ENCODE data around the gene AUTS2. TPM values are rescaled to one million over a fixed set of nuclear protein-coding genes. Genes with fewer than 3 reads are reported as not detected.

The AUTS2 gene
- total and polyA plus RNA-seq, 9 of the 15 experiments (the other 6 are each of a cell fraction or from before 2014, with no cell fraction given) = 0.58 TPM; not detected in 8

GRCh38 chr7:70113536-70113935, 515.3 kb downstream of the AUTS2 start:
- Histone ChIP-seq H3K4me1 (replicated peaks in 1 of 2; ENCODE audit: control insufficient read depth in 2 of 2, insufficient read depth in 2 of 2, low read length in 2 of 2) (no peaks in the 10 kb centered on the region), H3K36me3 (ENCODE audit: control insufficient read depth, insufficient read depth, low read length) (no peaks in the 10 kb centered on the region), H3K9ac (ENCODE audit: insufficient read depth in 1 of 2, low read depth in 2 of 2, low read length in 2 of 2) (no peak overlapping the region), H4K20me1 (replicated peaks; ENCODE audit: control insufficient read depth, insufficient read depth, low read length) (no peaks in the 10 kb centered on the region), H3K27ac (ENCODE audit: extremely low read depth, low read depth, low read length) (no peak overlapping the region), H3K9me3 (replicated peaks; ENCODE audit: control insufficient read depth, insufficient read depth, low read depth, low read length) (no peaks in the 10 kb centered on the region), H3K9me1 (ENCODE audit: control insufficient read depth, insufficient read depth, low read length) (no peaks in the 10 kb centered on the region), H3K27me3 (ENCODE audit: control insufficient read depth in 2 of 2, insufficient read depth in 2 of 2, low read length in 2 of 2) (no peaks in the 10 kb centered on the region), H3K4me3 (no peak overlapping the region), H3K79me2 (ENCODE audit: control insufficient read depth, insufficient read depth, low read length) (no peaks in the 10 kb centered on the region), H2AFZ (ENCODE audit: low read depth, low read length) (no peak overlapping the region), H3K4me2 (ENCODE audit: insufficient read depth, low read length) (no peak overlapping the region)
- no TSS peak for BruUV-seq (replicated peaks)
- TF ChIP-seq CBX5 (IDR thresholded peaks at IDR 0.05; ENCODE audit: borderline replicate concordance, low read depth) = no peak
- TF ChIP-seq SMARCC2 (IDR thresholded peaks at IDR 0.05; ENCODE audit: low read depth) = no peak
- no peak for TF ChIP-seq ZNF121 (CRISPR knock-in tag; conservative IDR thresholded peaks at IDR 0.05)
- no peak for TF ChIP-seq HMG20B (CRISPR knock-in tag; IDR thresholded peaks at IDR 0.05)
- no peak for TF ChIP-seq CGGBP1 (CRISPR knock-in tag; IDR thresholded peaks at IDR 0.05)
- TF ChIP-seq ZNF184 (CRISPR knock-in tag; IDR thresholded peaks at IDR 0.05) = no peak
- TF ChIP-seq NCOA4 (IDR thresholded peaks at IDR 0.05; ENCODE audit: partially characterized antibody) = no peak
- TF ChIP-seq ID3 (CRISPR knock-in tag; IDR thresholded peaks at IDR 0.05) = no peak
- no peak for TF ChIP-seq ID3 (tag; IDR thresholded peaks at IDR 0.05)
- TF ChIP-seq PTTG1 (tag; IDR thresholded peaks at IDR 0.05; ENCODE audit: low read depth) = no peak
- no peak for TF ChIP-seq SOX6 (IDR thresholded peaks at IDR 0.05)
- POLR2A ChIA-PET = no interaction called here
- ATAC-seq (no peak), FAIRE-seq (no peak), DNase-seq (ENCODE audit: extremely low read depth in 1 of 4, low spot score in 3 of 4) (no peak)
- intact Hi-C loops (cut with micrococcal nuclease) = no loop called here
- 2% methylated on average over 3 of the region's 3 CpGs for WGBS (ENCODE audit: insufficient coverage, low coverage, missing lambda C conversion rate)
- CTCF ChIA-PET (ENCODE audit: low intra/inter-chr PET ratio) = no interaction called here
- in situ Hi-C loops (cut with MboI) = no loop called here
